Measurements from ENCODE around the gene GRPEL2.
A peak's percentile ranks its signal among the peaks of the same experiment; 100 is the strongest.
"Not testable (repeated sequence)": the region's sequence is repeated elsewhere in the genome, so short reads cannot be mapped to it uniquely, and the experiment has no call there.

GRPEL2 gene

GRCh38 chr5:149379177-149379761 lies 34.0 kb downstream of the GRPEL2 start, which contains the start of gene IL17B:
Gene IL17B (minus strand): TSS chr5:149379292. CDS start chr5:149379225, 67 bp downstream.
- no peak for DNase-seq

GRCh38 chr5:149379818-149380374 lies 34.6 kb downstream of the GRPEL2 start:
- DNase-seq, result no peak

GRCh38 chr5:149380466-149381121 lies 35.3 kb downstream of the GRPEL2 start:
- DNase-seq, result no peak

GRCh38 chr5:149381261-149381985 lies 36.1 kb downstream of the GRPEL2 start:
- no peak for DNase-seq

- DNase-seq, result peak; percentile 52
Measured at GRCh38 chr5:149381986-149382338, 36.7 kb downstream of the GRPEL2 start.

GRCh38 chr5:149382517-149383220 lies 37.4 kb downstream of the GRPEL2 start:
- no peak for DNase-seq

GRCh38 chr5:149383399-149383798 lies 38.1 kb downstream of the GRPEL2 start:
- DNase-seq, result no peak

GRCh38 chr5:149386166-149386565 lies 40.9 kb downstream of the GRPEL2 start:
- DNase-seq, result no peak

GRCh38 chr5:149387081-149387631 lies 41.9 kb downstream of the GRPEL2 start:
- DNase-seq, result no peak

- no peak for DNase-seq
Measured at GRCh38 chr5:149387982-149388381, 42.7 kb downstream of the GRPEL2 start.

- DNase-seq, result no peak
Measured at GRCh38 chr5:149388498-149389190, 43.3 kb downstream of the GRPEL2 start.

GRCh38 chr5:149389552-149390495 lies 44.5 kb downstream of the GRPEL2 start:
- no peak for DNase-seq

- not testable (repeated sequence) for DNase-seq
Measured at GRCh38 chr5:149391076-149391475, 45.8 kb downstream of the GRPEL2 start.

GRCh38 chr5:149391524-149391923 lies 46.2 kb downstream of the GRPEL2 start:
- DNase-seq, result no peak

GRCh38 chr5:149392718-149393117 lies 47.4 kb downstream of the GRPEL2 start:
- DNase-seq, result no peak

- not testable (repeated sequence) for DNase-seq
Measured at GRCh38 chr5:149394996-149395395, 49.7 kb downstream of the GRPEL2 start.

- no peak for DNase-seq
Measured at GRCh38 chr5:149397530-149397929, 52.2 kb downstream of the GRPEL2 start.

- DNase-seq, result not testable (repeated sequence)
Measured at GRCh38 chr5:149398747-149399266, 53.5 kb downstream of the GRPEL2 start.

- no peak for DNase-seq
Measured at GRCh38 chr5:149399775-149400174, 54.5 kb downstream of the GRPEL2 start.

GRCh38 chr5:149400304-149400703 lies 55.0 kb downstream of the GRPEL2 start:
- no peak for DNase-seq

- no peak for DNase-seq
Measured at GRCh38 chr5:149401051-149401450, 55.8 kb downstream of the GRPEL2 start.
